ENCODE measurements around the gene BHLHA9. TPM values are rescaled to one million over a fixed set of nuclear protein-coding genes. Genes with fewer than 3 reads are reported as not detected.

The BHLHA9 gene
- polyA plus RNA-seq, 2 of the 4 experiments (the other 2 are of a cell fraction), result not detected

DNA sequence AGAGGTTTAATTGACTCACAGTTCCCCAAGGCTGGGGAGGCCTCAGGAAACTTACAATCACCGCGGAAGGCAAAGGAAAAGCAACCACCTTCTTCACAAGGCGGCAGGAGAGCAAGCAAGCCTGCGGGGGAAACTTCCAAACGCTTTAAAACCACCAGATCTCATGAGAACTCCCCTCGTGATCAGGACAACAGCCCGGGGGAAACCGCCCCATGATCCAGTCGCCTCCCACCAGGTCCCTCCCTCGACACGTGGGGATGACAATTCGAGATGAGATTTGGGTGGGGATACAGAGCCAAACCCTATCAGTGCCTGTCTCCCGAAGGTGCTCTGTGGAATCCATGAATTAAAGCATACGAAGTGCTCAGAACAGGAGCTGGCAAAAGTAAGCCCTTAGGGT lies 46.6 kb upstream of the BHLHA9 start:
- Histone ChIP-seq H3K4me3 (no peak overlapping the region), H3K4me1 (peaks cover 2% of the 10 kb centered on the region; the same call in 1 of the 3 replicates), H3K27ac (no peak overlapping the region), H3K9me3 (no peaks in the 10 kb centered on the region), H3K4me2 (no peak overlapping the region)
- ChIA-PET CTCF (interaction anchor here (1.4 kb wide), 1 partner anchor 11 kb away, joined by 4 read pairs; no protein-coding TSS in a partner anchor), POLR2A (no interaction called here)
- no peak for FAIRE-seq
- no peak for DNase-seq (ENCODE audit: low read depth in 1 of 2, low spot score in 1 of 2)
- TF ChIP-seq RCOR1 (IDR thresholded peaks at IDR 0.05; ENCODE audit: low read depth, low read length), result no peak
- TF ChIP-seq HEYL (CRISPR knock-in tag; IDR thresholded peaks at IDR 0.05), result no peak
- no peak for TF ChIP-seq GATA3 (IDR thresholded peaks at IDR 0.05; ENCODE audit: borderline replicate concordance)
- TF ChIP-seq HOXB5 (CRISPR knock-in tag; IDR thresholded peaks at IDR 0.05), result no peak
- TF ChIP-seq, protein P1, sequence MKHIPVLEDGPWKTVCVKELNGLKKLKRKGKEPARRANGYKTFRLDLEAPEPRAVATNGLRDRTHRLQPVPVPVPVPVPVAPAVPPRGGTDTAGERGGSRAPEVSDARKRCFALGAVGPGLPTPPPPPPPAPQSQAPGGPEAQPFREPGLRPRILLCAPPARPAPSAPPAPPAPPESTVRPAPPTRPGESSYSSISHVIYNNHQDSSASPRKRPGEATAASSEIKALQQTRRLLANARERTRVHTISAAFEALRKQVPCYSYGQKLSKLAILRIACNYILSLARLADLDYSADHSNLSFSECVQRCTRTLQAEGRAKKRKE (CRISPR knock-in tag; IDR thresholded peaks at IDR 0.05; ENCODE audit: low read depth), result no peak
- TF ChIP-seq CHD2 (IDR thresholded peaks at IDR 0.05; ENCODE audit: low read length, partially characterized antibody), result no peak
- TF ChIP-seq RFX5 (IDR thresholded peaks at IDR 0.05), result no peak
- no peak for TF ChIP-seq KDM5A (IDR thresholded peaks at IDR 0.05)
- no peak for TF ChIP-seq ZC3H11A (IDR thresholded peaks at IDR 0.05)
- no peak for TF ChIP-seq ZNF302 (CRISPR knock-in tag; IDR thresholded peaks at IDR 0.05)
- no peak for TF ChIP-seq HOXA7 (CRISPR knock-in tag; IDR thresholded peaks at IDR 0.05)
- 80% methylated on average over 14 of the region's 14 CpGs for WGBS (ENCODE audit: missing lambda C conversion rate)
- no peak for ATAC-seq

DNA sequence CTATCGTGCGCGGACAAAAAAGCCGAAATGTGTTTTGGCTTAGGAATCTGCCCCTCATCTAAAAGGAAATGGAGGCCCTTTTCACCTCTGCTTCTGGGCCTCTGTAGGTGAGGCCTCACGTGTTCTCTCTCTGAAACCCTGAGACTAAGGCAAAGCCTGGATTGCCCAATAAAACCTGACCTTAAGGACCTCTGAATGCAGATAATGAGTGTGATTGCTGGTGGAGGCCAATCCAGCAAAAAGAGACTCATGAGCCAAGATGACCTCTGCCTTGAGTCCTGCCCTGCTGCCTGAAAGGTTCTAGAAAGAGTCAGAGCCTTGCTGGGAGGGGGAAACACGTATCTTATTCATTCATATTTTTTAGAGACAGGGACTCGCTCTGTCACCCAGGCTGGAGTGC lies 45.9 kb upstream of the BHLHA9 start:
- Histone ChIP-seq H3K4me3 (no peak overlapping the region), H3K4me2 (no peak overlapping the region), H3K9me3 (no peaks in the 10 kb centered on the region), H3K4me1 (peaks cover 7% of the 10 kb centered on the region; the same call in 2 of the 3 replicates), H3K27ac (no peak overlapping the region)
- 77% methylated on average over 7 of the region's 7 CpGs for WGBS (ENCODE audit: missing lambda C conversion rate)
- POLR2A ChIA-PET, result no interaction called here
- ATAC-seq (no peak), DNase-seq (ENCODE audit: low read depth in 1 of 2, low spot score in 1 of 2) (no peak), FAIRE-seq (no peak)
- CTCF ChIA-PET, result interaction anchor here (1.4 kb wide), 1 partner anchor 12 kb away, joined by 4 read pairs; no protein-coding TSS in a partner anchor
- no peak for TF ChIP-seq MAZ (IDR thresholded peaks at IDR 0.05; ENCODE audit: borderline replicate concordance, low read depth, low read length)

- FAIRE-seq (no peak), DNase-seq (ENCODE audit: low read depth in 1 of 2, low spot score in 1 of 2) (no peak), ATAC-seq (no peak)
- ChIA-PET CTCF (no interaction called here), POLR2A (no interaction called here)
- H3K27ac ChIP-seq, result no peak overlapping the region
- H3K9me3 ChIP-seq, result no peaks in the 10 kb centered on the region
- H3K4me2 ChIP-seq, result no peak overlapping the region
- H3K4me1 ChIP-seq, result peaks cover 13% of the 10 kb centered on the region; the same call in 2 of the 3 replicates
- no peak for TF ChIP-seq REST (IDR thresholded peaks at IDR 0.05)
- TF ChIP-seq SMC3 (IDR thresholded peaks at IDR 0.05), result no peak
- no peak for TF ChIP-seq FOXS1 (CRISPR knock-in tag; IDR thresholded peaks at IDR 0.05)
- TF ChIP-seq, protein P2, sequence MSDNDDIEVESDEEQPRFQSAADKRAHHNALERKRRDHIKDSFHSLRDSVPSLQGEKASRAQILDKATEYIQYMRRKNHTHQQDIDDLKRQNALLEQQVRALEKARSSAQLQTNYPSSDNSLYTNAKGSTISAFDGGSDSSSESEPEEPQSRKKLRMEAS (IDR thresholded peaks at IDR 0.05), result no peak
- no peak for TF ChIP-seq HOXB13 (CRISPR knock-in tag; IDR thresholded peaks at IDR 0.05; ENCODE audit: low read depth)
- TF ChIP-seq CHD2 (IDR thresholded peaks at IDR 0.05; ENCODE audit: low read length, partially characterized antibody), result no peak
- TF ChIP-seq TP53 (CRISPR knock-in tag; IDR thresholded peaks at IDR 0.05), result no peak
- TF ChIP-seq ZC3H11A (IDR thresholded peaks at IDR 0.05), result no peak
- TF ChIP-seq HMGXB4 (CRISPR knock-in tag; IDR thresholded peaks at IDR 0.05; ENCODE audit: borderline replicate concordance), result no peak
- TF ChIP-seq ZSCAN20 (CRISPR knock-in tag; IDR thresholded peaks at IDR 0.05), result no peak
- TF ChIP-seq RFX5 (IDR thresholded peaks at IDR 0.05), result no peak
- no peak for TF ChIP-seq MAFK (IDR thresholded peaks at IDR 0.05; ENCODE audit: partially characterized antibody)
- TF ChIP-seq FOSL2 (IDR thresholded peaks at IDR 0.05), result no peak
- TF ChIP-seq FOSL2 (CRISPR knock-in tag; IDR thresholded peaks at IDR 0.05), result no peak
- no peak for TF ChIP-seq GATA3 (IDR thresholded peaks at IDR 0.05; ENCODE audit: borderline replicate concordance)
- TF ChIP-seq ZFP36 (IDR thresholded peaks at IDR 0.05; ENCODE audit: borderline replicate concordance, partially characterized antibody), result no peak
- no peak for TF ChIP-seq HEYL (CRISPR knock-in tag; IDR thresholded peaks at IDR 0.05)
- no peak for TF ChIP-seq E2F6 (IDR thresholded peaks at IDR 0.05; ENCODE audit: borderline replicate concordance, low read depth)
- H3K4me3 ChIP-seq, result no peak overlapping the region
- WGBS (ENCODE audit: missing lambda C conversion rate), result 42% methylated on average over 3 of the region's 3 CpGs
These were observed 43.9 kb upstream of the BHLHA9 start for GRCh38 chr17:1226308-1226707.
